ENCODE measurements around the gene RYR3. TPM values are rescaled to one million over a fixed set of nuclear protein-coding genes. Genes with fewer than 3 reads are reported as not detected.
A peak's percentile ranks its signal among the peaks of the same experiment; 100 is the strongest.

Gene RYR3
- total RNA-seq, 1 donor from 2014 or later: 6.3 TPM

- no peak for DNase-seq
These were observed 344.1 kb downstream of the RYR3 start for GRCh38 chr15:33654860-33655259.

GRCh38 chr15:33655488-33655887, 344.7 kb downstream of the RYR3 start:
- no peak for DNase-seq

GRCh38 chr15:33656168-33656567, 345.4 kb downstream of the RYR3 start:
- DNase-seq: no peak

GRCh38 chr15:33660151-33660550, 349.4 kb downstream of the RYR3 start:
- no peak for DNase-seq

- no peak for DNase-seq
These were observed 351.2 kb downstream of the RYR3 start for GRCh38 chr15:33662014-33662413.

- no peak for DNase-seq
These were observed 354.2 kb downstream of the RYR3 start for GRCh38 chr15:33664947-33665346.

- DNase-seq: no peak
These were observed 359.8 kb downstream of the RYR3 start for GRCh38 chr15:33670567-33670966.

GRCh38 chr15:33671456-33671855, 360.7 kb downstream of the RYR3 start:
- DNase-seq: no peak

GRCh38 chr15:33675246-33675645, 364.5 kb downstream of the RYR3 start:
- no peak for DNase-seq

GRCh38 chr15:33677238-33677830, 366.6 kb downstream of the RYR3 start:
- DNase-seq: no peak

GRCh38 chr15:33678176-33678575, 367.4 kb downstream of the RYR3 start:
- no peak for DNase-seq

- DNase-seq: no peak
These were observed 367.8 kb downstream of the RYR3 start for GRCh38 chr15:33678602-33679001.

GRCh38 chr15:33679061-33679460, 368.3 kb downstream of the RYR3 start:
- no peak for DNase-seq

GRCh38 chr15:33680336-33680735, 369.6 kb downstream of the RYR3 start:
- no peak for DNase-seq

GRCh38 chr15:33693166-33693800, 382.5 kb downstream of the RYR3 start:
- DNase-seq: no peak

- DNase-seq: no peak
These were observed 387.4 kb downstream of the RYR3 start for GRCh38 chr15:33698126-33698525.

- no peak for DNase-seq
These were observed 388.4 kb downstream of the RYR3 start for GRCh38 chr15:33699145-33699544.

- no peak for DNase-seq
These were observed 389.1 kb downstream of the RYR3 start for GRCh38 chr15:33699691-33700447.

- peak; percentile 55 for DNase-seq
These were observed 390.0 kb downstream of the RYR3 start for GRCh38 chr15:33700695-33701303.

- DNase-seq: no peak
These were observed 390.5 kb downstream of the RYR3 start for GRCh38 chr15:33701304-33701696.

GRCh38 chr15:33706173-33706572, 395.4 kb downstream of the RYR3 start:
- DNase-seq: no peak

GRCh38 chr15:33710748-33711147, 400.0 kb downstream of the RYR3 start:
- no peak for DNase-seq

GRCh38 chr15:33716025-33716424, 405.3 kb downstream of the RYR3 start:
- DNase-seq: no peak
